Measurements from ENCODE around the gene RSPO4.
"Not testable (repeated sequence)": the region's sequence is repeated elsewhere in the genome, so short reads cannot be mapped to it uniquely, and the experiment has no call there.

RSPO4 gene
- total RNA-seq, result 0 to 0.12 (median 0) reads per million in 18 experiments

DNA sequence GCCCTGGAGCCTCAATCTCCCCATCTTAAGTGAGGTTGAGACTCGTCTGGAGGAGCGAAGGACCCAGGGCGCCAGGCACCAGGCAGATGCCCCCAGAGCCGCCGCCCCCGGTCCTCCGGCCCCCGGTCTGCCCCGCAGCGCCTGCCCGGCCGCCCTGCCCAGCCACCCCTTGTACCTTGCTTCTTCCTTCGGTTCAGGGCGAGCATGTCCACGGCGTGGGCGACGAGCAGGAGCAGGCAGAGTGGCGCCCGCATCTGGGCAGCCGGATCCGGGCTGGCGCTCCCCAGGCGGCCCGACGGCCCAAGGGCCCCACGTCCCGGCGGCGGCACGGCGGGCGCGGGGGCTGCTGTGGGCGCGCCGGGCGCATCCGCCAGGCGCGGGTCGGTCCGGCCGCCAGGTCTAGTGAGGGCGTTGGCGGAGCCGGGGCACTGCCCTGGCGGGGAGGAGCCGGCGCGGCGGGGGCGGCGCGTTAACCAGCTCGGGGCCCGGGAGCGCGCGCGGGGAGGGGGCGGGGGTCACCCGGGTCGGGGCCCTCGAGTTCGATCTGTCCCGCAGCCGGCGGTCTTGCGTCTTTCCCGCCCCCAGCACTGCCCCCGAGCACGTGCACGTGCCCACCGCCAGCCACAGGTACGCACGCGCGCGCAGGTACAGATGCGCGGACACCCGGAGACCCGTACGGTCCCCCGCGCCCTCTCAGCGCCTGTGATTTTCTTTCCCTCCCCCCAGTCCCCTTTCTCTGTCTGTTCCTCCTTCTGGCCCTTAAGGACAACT, at the start of gene RSPO4:
Gene RSPO4, minus strand, starts transcription at position 401 of the 771 bp plus-strand sequence. Its CDS starts 147 bp downstream, at position 254.
- DNase-seq, result peak in 1 of 2 donors; percentile 13

DNA sequence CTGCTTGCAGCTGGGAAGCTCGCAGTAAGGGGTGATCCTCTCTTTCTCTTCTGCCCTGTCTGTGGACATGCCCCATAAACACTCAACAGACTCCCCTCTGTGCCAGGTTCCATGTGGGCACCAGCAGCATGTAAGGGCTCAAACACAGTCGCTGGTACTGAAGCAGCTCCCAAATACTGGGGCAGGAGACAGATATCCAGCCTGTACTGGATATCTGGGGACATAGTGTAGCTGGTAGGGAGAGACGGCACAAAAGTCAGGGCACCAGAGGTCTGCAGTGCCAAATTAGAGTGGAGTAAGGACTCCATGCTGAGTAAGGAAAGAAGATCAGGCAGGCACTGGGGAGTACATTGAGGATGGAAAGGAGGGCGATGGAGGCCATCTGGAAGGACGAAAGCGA, 48.3 kb upstream of the RSPO4 start:
- no peak for DNase-seq

DNA sequence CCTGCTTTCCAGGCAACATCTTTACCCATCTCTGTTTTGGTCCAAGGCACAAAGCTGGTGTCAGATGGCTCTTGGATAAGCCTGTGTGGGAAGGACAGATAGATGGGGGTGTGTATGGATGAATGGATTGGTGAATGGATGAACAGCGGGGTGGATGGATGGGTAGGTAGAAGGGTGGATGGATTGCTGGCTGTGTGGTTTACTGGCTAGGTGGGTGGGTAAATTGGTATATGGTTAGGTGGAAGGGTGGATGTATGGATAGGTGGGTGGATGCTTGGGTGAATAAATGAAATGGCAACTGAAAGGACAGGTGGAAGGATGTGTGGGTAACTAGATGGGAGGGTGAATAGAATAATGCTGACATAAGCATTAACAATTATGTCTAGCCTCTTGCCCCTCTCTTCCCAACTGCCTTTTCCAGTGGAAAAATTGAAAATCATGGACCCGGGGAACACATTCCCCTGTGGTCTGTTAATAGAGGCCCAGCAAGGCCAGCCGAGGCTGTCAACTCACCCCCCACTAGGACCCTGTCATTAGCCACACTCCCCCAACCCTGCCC, 43.8 kb upstream of the RSPO4 start:
- no peak for DNase-seq

DNA sequence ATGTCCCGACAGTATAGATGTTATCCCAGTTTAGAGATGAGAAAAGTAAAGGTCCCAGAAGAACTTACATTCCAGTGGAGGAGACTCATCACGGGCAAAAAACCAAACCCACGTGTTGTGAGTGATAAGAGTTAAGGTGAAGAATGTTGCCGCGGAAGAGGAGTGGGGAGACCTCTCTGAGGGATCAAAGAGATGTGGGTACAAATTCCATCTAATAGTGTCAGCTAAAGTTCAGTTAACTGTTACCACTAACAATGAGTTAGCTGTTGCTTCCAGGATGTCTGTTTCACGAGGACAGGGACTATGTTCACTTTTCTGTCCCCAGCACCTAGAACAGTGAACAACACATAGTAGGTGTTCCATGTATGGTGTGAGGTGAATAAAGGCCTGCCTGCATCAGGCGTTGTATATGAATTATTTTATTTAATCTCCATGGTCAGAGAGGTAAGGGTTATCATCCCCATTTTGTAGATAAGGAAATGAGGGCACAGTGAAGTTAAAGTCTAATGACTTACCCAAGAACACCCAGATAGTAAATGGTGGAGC, 39.8 kb upstream of the RSPO4 start:
- DNase-seq, result no peak

DNA sequence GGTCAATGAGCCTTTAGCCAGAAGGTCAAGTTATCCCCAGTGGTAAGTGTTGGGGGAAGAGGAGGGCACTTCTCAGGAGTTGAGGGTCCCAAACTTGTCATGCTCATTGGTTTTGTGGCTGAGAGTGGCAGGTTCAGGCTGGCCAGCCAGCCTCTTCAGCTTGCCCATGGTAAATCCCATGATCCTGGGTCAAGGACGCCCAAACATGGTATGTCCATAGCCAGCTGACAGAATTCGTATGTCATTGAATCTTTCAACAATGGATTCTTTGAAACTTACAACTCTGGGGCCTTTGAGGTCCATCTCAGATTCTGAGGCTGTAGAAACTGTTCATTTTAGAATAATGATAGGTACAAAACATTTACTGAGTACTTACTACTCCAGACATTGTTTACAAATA, 36.1 kb upstream of the RSPO4 start:
- no peak for DNase-seq

DNA sequence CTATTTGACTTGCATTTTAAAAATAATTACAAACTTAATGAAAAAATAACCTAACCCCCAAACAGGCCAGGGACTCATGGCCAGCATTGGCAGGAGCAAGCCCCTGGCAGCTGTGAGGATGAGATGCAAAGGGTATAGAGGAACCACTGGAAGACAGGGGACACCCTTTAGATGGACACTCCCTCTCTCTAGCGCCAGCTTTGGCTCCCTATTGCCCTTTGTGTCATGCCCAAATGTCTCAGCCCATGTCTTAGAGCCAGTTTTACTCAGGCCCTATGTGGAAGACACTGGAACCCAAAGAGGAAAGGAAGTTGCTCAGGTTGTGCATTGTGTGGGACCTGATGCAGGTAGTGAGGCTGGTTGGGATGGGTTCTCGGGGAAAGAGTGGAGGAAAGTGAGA, 34.9 kb upstream of the RSPO4 start:
- DNase-seq, result no peak

DNA sequence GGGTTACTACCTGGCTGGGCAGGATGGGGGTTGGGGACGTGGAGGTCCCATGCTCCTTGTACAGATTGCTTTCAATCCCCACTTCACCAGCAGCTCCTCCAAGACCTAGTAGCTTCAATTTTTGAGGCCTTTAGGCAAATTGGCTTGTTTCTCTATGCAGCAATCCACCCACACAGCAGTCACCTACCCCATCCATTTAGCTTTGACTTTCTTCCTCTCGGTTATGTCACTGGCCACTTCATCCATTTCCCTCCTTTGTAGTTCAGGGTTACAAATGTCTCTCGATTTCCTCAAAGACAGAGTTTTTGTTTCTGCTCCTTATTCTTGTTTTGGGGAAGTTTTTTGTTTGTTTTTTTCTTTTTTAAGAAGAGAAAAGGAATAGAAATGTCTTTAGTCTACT, 33.4 kb upstream of the RSPO4 start:
- DNase-seq, result peak; percentile 47 to 62

DNA sequence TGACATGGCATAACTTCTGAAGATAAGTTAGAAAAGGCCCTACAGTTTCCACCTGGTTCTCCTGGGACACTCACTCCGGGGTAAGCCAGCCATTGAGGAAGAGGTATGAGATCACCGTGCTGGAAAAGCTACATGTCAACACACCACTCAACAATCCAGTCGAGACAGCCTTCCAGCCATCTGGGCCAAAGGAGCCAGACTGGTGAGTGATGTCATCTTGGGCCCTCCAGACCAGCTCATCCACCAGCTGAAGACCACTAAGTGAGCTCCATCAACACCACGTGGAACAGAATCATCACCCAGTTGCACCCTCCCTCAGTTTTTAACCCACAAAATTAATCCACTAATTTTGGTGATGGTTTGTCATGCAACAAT, 32.3 kb upstream of the RSPO4 start:
- peak; percentile 67 to 80 for DNase-seq

DNA sequence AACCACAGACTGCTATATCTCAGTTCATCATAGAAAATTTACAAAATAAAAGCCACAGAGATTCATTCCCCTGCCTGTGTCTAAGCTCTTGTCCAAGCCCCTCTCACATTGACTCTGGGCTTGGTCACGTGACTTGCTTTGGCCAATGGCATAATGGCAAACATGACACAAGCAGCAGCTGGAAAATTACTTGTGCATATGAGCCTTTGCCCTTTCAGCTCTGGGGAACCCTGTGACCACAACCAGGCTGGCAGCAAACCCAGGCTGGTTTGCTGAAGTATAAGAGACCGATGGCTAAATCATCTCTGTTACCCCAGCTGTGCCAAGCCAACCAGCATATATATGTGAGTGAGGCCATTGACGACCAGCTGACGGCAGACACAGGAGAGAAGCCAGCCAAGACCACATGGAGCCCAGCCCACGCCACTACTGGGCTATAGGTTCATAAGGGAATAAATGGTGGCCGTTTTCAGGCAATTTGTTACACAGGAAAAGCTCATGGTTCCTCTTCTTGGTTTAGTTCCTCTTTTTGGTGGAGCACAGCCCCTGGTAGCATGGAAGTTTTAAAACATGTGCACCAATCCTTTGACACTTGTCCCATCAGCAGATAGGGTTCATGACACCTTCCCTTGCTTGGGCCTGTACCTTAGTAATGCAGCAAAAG, 31.8 kb upstream of the RSPO4 start:
- peak; percentile 94 to 96 for DNase-seq

DNA sequence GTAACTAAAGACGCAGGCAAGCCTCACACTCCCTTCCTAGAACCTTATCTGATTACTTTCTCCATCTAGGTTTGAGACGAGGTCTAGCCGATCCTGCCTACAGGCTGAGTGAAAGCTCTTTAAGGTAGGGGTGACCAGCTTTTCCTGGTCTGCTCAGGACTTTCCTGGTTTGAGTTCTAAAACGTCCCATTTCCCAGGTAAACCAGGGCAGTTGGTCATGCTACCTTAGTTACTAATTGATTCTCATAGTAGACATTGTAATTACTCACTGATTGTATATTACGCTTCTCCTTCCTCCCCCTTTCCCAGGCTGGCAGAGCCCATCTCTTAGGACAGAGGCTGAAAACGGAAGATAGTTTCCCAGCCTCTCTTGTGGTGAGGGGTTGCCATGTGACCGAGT, 27.9 kb upstream of the RSPO4 start:
- no peak for DNase-seq

DNA sequence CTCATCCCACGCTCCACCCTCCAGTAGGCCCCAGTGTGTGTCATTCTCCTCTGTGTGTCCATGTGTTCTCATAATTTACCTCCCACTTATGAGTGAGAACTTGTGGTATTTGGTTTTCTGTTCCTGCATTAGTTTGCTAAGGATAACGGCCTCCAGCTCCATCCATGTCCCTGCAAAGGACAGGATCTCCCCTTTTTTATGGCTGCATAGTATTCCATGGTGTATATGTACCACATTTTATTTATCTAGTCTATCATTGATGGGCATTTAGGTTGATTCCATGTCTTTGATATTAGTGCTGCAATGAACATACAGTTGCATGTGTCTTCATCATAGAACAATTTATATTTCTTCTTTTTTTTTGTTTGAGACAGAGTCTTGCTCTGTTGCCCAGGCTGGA, 24.1 kb upstream of the RSPO4 start:
- not testable (repeated sequence) for DNase-seq

DNA sequence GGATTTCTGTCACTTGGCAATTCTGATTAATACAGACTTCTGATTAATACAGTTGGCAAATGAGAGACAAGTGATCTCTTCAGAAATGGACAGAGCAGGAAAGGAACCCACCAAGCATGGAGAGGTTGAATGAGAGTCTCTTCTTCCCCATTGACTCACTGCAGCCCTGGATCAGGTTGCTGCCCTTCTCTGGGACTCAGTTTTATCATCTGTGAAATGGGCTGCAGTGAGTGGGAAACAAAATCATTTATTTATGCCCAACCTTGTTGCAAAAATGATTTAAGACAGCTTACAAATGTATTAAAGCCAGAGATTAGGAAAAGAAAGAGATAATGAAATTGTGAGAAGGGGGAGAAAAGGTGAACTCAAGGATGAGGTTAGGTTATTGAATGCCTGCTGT, 20.8 kb upstream of the RSPO4 start:
- no peak for DNase-seq

DNA sequence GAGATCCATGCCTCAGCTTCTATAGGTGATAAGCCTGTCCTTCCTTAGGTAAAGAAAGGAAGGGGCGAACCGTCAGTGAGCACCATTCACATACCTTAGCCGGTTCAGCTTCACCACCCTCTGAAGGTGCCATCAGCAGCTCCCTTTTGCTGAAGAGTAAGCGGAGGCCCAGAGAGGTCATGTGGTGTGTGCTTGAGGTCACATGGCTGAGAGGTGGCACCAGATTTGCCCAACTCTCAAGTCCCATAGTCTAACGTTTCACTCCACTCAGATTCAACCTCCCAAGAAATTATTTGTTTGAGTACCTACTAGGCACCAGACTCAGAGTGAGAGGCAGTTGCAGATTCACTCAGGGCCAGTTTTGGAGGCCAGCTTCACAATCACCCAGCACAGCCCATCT, 18.5 kb upstream of the RSPO4 start:
- DNase-seq, result no peak

DNA sequence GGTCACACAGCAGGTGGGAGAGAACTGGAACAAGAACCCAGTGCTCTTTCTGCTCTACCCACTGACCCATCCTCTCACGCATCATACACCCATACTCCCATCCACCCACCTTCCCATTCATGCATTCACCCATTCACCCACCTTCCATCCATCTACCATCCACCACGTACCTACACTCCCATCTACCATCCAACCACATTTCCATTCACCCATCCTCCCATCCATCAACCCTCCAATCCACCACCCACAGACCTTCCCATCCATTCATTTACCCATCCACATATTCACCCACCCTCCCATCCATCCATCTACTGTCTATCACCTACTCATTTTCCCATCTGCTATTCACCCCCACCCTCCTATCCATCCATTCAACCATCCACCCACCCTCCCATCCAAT, 17.2 kb upstream of the RSPO4 start:
- DNase-seq, result no peak

DNA sequence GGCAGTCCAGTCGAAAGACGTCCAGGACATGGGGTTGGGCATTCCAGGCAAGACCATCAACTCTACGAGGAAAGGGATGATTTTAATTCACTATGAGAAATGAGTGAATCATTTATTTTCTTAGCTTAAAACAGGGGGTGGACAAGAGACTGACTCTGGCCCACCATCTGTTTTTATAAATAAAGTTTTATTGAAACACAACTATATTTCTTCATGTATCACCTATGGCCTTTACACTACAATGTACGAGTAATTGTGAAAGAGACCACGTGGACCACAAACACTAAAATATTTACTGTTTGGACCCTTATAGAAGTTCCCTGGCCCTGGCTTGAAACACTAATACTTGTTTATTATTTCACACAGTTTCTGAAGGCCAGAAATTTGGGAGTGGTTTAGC, 15.6 kb upstream of the RSPO4 start:
- DNase-seq, result no peak

DNA sequence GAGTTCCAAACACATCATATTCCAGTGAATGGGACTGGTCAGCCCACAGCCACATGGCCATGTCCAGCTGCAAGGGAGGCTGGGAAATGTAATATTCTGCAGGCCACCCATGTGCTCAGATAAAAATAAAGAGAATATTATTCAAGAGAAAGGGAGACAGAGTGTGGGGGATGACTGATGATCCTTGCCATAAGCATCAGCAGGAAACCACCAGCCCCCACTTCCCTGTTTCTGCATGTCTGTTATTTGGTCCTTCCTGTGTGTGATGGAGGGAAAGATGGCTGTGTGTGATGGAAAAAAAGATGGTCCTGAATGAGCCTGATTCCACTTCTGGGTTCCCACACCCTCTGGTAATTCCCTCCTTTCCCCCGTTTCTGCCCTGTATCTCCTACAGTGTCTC, 13.1 kb upstream of the RSPO4 start:
- DNase-seq, result peak; percentile 14 to 45

DNA sequence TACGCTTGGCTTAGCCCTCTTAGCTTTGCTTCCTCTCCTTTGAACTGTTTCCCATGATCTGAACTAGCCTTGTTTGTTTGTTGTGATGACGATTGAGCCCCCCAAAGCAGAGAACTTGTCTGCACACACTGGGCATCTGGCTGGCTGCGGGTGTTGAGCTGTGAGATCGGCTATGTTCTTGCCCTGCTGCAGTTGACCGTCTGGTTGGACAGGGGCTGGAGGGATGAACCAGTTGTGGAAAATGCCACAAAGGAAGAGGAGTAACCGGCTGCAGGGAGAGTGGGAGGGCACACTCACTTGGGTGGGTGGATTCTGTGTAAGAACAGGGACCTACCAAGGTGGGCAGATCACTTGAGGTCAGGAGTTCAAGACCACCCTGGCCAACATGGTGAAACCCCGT, 12.4 kb upstream of the RSPO4 start:
- DNase-seq, result no peak

DNA sequence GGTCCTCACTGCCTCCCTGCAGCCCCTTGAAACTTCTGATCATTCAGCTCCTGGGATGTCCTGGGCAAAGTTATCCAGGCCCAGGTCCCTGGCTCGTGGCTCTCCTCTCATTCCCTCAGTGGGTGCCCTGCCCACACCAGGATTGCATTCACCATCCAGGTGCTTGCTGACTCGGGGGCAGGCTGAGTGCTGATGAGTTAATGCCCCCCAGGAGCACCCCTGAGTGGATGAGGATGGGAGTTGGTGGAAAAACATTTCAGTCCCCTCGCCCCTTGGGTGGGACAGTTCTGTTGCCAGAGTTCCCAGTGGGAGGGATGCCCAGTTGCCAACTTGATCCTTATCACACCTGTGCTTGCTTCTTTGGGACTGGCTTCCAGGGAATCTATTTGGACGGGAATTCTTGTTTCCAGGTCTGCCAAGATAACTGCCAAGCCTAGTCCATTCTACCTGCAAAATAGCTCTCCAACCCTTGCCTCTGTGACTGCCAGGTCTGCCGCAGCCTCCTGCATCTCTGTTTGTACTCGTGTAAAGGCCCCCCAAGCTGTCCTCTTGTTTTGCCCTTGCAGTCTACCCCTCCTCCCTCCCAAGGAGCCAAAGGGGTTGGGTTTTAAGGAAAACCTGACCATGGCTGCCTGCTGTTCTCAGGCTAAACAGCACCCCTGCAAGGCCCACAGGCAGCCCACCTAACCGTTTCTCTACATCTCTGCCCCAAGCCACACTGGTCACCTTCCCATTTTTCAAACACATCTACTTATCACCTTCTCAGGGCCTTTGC, 11.6 kb upstream of the RSPO4 start:
- no peak for DNase-seq

DNA sequence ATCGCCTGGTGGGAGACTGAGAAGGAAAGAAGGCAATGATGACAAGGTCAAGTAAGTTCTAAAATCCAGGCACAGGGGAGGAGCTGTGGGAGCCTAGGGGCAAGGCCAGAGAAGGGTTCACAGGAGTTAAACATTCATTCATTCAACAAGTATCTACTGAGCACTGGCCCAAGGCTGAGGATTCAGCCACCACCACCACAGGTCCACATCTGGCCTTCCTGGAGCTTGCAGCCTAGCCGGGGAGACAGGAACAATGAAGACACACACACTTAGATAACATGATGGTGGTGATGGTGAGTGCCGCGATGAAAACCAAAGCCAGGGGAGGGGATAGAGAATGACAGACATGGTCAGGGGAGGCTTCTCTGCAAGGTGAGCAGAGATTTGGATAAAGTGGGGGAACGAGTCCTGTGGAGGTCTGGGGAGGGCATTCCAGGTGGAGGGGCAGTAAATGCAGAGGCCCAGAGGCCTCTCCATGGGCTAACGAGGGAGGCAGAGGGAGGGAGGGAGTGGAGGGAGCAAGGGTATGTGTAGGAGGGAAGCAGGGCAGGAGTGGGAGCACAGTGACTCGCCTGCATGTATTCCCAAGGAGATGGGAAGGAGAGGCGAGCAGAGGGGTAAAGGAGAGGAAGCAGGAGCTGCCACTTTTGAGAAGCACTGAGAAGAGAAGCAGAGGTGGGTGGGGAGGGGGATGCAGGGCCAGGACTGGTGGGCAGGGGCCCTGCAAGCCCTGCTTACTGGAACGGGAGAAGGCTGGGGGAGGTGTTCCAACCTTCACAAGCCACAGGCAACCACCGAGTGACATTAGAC, 10.5 kb upstream of the RSPO4 start:
- DNase-seq, result no peak

DNA sequence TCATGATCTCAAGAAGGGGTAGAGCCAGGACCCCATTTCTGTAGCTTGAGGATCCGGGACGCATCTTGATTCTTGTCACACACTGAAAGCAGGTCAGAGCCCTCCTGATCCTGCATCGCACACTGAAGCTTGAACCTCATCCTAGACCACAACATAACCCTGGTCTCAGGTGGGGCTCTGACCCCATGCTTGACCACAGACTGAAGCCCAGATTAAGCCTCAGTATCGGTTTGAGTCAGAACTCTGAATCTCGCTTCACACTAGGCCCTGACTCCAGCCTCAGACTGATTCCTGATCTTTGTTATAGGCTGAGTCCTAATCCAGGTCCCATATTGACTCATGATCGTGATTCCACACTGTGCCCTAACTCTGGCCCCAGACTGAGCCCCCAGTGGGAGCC, 8.5 kb upstream of the RSPO4 start:
- DNase-seq, result no peak

DNA sequence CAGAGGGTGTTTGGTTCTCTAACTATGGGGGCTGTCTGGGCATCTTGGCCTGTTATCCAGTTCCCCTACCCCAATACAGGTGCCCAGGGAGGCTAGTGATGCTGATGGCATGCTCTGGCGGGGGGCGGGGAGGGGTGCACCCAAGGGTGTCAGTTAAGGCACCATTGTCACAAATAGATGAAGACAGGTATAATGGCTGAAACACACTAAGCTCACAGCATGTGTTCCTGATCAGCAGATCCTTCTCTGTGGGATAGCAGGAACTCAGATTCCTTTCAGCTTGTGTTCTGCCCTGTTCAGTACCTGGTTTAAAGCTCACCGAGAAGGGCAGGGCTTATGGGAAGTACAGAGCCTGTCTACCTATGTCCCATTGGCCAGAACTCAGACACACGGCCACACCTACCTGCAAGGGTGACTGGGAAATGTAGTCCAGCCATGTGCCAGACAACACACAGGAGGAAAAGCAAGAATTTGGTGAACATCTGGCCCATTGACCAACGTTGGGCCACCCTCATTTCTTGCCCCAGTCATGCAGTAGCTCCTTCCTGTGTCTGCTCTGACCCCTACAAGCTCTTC, 3.4 kb upstream of the RSPO4 start:
- peak; percentile 4 to 14 for DNase-seq

All from inflammatory macrophage (primary cell).